SU-DHL-6 (cell line): Measurements from ENCODE around the gene C3.

Source experiments
- H2AFZ ChIP-seq: fragments of 200-600 bp; sonication (generic); 2 replicates; pipeline ENCODE4 v1.6.1; 2014; ENCODE audit warnings: low read depth, mild to moderate bottlenecking, moderate library complexity, mixed read lengths, antibody characterized with exemption, low read length; ENCODE audit not compliant: severe bottlenecking
- H3F3A ChIP-seq: fragments of 200-600 bp; shearing (Covaris generic); 2 replicates; pipeline ENCODE4 v1.6.0; 2016; ENCODE audit warnings: antibody characterized with exemption, mild to moderate bottlenecking; ENCODE audit not compliant: insufficient read depth
- H3K27ac ChIP-seq: fragments of 200-600 bp; sonication (generic); 2 replicates; pipeline ENCODE4 v1.5.1; 2016; ENCODE audit warnings: low read depth, mild to moderate bottlenecking, low read length, moderate library complexity, mixed read lengths
- H3K27me3 ChIP-seq: fragments of 200-600 bp; sonication (generic), shearing (Covaris generic); 2 replicates; pipeline ENCODE4 v1.6.0; 2014; ENCODE audit warnings: mild to moderate bottlenecking, low read length
- H3K36me3 ChIP-seq: fragments of 200-600 bp; sonication (generic); 2 replicates; pipeline ENCODE4 v1.6.1; 2014; ENCODE audit warnings: mild to moderate bottlenecking, low read length, mixed read lengths
- H3K4me2 ChIP-seq: fragments of 300-600, 200-600 bp; shearing (Covaris generic), sonication (generic); 2 replicates; pipeline ENCODE4 v1.6.0; 2014; ENCODE audit warnings: low read length, low read depth, mild to moderate bottlenecking; ENCODE audit not compliant: poor library complexity, severe bottlenecking
- H3K4me3 ChIP-seq: fragments of 200-600 bp; sonication (generic); 2 replicates; pipeline ENCODE4 v1.5.1; 2014; ENCODE audit warnings: antibody characterized with exemption, low read length, mild to moderate bottlenecking, mixed read lengths; ENCODE audit not compliant: insufficient read depth, poor library complexity, severe bottlenecking
- H3K79me2 ChIP-seq: fragments of 200-600 bp; sonication (generic); 2 replicates; pipeline ENCODE4 v1.6.1; 2014; ENCODE audit warnings: mild to moderate bottlenecking, low read length, moderate library complexity; ENCODE audit not compliant: insufficient read depth
- H3K9ac ChIP-seq: fragments of 200-600 bp; sonication (generic); 2 replicates; pipeline ENCODE4 v1.7.0; 2014; ENCODE audit warnings: mild to moderate bottlenecking, low read length
- H3K9me2 ChIP-seq: fragments of 200-600 bp; sonication (generic); replicated peaks from 2 replicates; pipeline ENCODE4 v1.6.1; 2014; ENCODE audit warnings: low read length; ENCODE audit not compliant: insufficient read depth
- H3K9me3 ChIP-seq: fragments of 200-600 bp; sonication (generic); 2 replicates; pipeline ENCODE4 v1.6.1; 2014; ENCODE audit warnings: low read length, mixed read lengths; ENCODE audit not compliant: insufficient read depth
- H4K20me1 ChIP-seq: fragments of 200-600 bp; sonication (generic); 2 replicates; pipeline ENCODE4 v1.6.1; 2014; ENCODE audit warnings: low read depth, mild to moderate bottlenecking, antibody characterized with exemption, low read length, moderate library complexity, mixed read lengths
- EZH2phosphoT487 ChIP-seq: fragments of 200-600 bp; sonication (generic), shearing (Covaris generic); conservative IDR thresholded peaks from 2 replicates; pipeline ENCODE4 v1.6.1; 2018; ENCODE audit warnings: mild to moderate bottlenecking, antibody characterized with exemption, low read length, moderate library complexity, mixed read lengths
- TF ChIP-seq, protein P1 (sequence below): fragments of 200-600 bp; sonication (generic); IDR thresholded peaks from one replicate; pipeline ENCODE4 v1.5.1; 2017; ENCODE audit warnings: antibody characterized with exemption, mild to moderate bottlenecking, low read length, moderate library complexity; ENCODE audit not compliant: insufficient read depth, poor library complexity, severe bottlenecking

The C3 gene

DNA sequence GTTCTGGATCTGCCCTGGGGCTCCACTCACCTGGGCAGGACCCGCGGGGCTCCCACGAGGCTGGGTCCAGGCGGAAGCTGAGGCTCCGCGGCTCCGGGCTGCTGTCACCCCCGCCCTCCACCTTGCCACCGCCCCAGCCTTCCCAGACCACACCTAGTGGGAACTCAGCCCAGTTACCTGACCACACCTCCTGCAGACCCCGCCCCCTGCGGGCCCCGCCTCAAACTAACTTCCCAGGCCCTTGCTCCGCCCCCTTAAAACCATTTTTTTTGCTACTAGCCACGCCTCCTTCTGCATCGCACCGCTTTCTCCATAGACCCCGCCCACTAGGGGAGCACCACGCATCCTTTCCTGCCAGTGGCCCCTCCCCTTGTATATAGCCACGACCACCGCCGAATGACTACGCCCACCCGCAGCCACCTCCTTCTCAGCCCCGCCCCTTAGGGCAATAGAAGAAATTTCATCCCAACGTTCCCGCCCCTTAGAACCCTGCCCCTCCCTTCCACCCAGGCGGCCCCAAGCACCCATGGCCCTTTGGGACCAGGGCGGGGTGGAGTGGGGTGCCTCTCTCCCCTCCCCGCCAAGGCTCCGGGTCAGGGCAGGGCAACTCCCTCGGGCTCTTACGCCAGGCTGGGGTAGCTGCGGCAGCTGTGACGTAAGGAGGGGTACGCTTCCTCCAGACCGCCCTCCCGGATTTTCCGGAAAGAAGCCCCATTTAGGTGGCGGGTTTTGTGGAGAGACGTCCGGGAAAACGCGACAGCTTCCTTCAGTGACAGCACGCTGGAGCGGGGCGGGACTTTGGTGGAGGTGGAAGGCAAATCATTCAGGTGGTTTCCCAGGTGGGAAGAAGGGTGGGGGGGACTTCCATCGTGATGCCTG is 47.1 kb upstream of the C3 start, which contains the start of gene SH2D3A:
TSS of gene SH2D3A (minus strand) at position 79 of the 879 bp plus-strand sequence. CDS start 3,687 bp downstream, outside the sequence.
- no peaks in the 10 kb centered on the region for H4K20me1 ChIP-seq
- H3K9me3 ChIP-seq: no peaks in the 10 kb centered on the region
- TF ChIP-seq, protein P1, sequence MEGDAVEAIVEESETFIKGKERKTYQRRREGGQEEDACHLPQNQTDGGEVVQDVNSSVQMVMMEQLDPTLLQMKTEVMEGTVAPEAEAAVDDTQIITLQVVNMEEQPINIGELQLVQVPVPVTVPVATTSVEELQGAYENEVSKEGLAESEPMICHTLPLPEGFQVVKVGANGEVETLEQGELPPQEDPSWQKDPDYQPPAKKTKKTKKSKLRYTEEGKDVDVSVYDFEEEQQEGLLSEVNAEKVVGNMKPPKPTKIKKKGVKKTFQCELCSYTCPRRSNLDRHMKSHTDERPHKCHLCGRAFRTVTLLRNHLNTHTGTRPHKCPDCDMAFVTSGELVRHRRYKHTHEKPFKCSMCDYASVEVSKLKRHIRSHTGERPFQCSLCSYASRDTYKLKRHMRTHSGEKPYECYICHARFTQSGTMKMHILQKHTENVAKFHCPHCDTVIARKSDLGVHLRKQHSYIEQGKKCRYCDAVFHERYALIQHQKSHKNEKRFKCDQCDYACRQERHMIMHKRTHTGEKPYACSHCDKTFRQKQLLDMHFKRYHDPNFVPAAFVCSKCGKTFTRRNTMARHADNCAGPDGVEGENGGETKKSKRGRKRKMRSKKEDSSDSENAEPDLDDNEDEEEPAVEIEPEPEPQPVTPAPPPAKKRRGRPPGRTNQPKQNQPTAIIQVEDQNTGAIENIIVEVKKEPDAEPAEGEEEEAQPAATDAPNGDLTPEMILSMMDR: no peak
- TF ChIP-seq EZH2phosphoT487: no peak
- no peaks in the 10 kb centered on the region for H3K27me3 ChIP-seq
- H3K4me3 ChIP-seq: peak within 1 kb of the TSS; percentile 69
- H3K79me2 ChIP-seq: peaks cover 10% of the 10 kb centered on the region; the same call in 1 of the 2 replicates
- H3K4me2 ChIP-seq: peak within 1 kb of the TSS; percentile 84
- H3K36me3 ChIP-seq: no peaks in the 10 kb centered on the region
- no peaks in the 10 kb centered on the region for H3K9me2 ChIP-seq
- H2AFZ ChIP-seq: peak within 1 kb of the TSS; percentile 78
- H3F3A ChIP-seq: peaks cover 11% of the 10 kb centered on the region
- peak within 1 kb of the TSS; percentile 51 for H3K27ac ChIP-seq
- peak within 1 kb of the TSS; percentile 59 for H3K9ac ChIP-seq

DNA sequence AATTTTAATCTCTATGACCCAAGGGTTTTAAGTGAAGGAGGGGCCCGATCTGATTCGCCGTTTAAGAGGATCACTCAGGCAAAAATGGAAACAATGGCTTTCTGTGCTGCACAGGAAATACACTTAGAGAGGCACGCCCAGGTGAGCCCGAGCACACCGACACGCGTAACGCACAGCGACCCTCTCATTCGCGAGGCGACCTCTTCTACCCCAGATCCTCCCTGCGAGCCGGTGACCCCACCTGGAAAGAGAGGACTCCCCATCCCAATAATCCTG is 46.6 kb upstream of the C3 start:
- Histone ChIP-seq H3K4me2 (peak overlapping the region; percentile 84), H3K36me3 (no peaks in the 10 kb centered on the region), H3K27me3 (no peaks in the 10 kb centered on the region), H3K9me3 (no peaks in the 10 kb centered on the region), H2AFZ (peak overlapping the region; percentile 78), H3K9ac (peak overlapping the region; percentile 59), H3K9me2 (no peaks in the 10 kb centered on the region), H3K79me2 (peaks cover 9% of the 10 kb centered on the region; the same call in 1 of the 2 replicates), H3F3A (peaks cover 11% of the 10 kb centered on the region), H3K4me3 (peak overlapping the region; percentile 69), H4K20me1 (no peaks in the 10 kb centered on the region), H3K27ac (peak overlapping the region; percentile 48)
- TF ChIP-seq, protein P1: no peak
- TF ChIP-seq EZH2phosphoT487: no peak

DNA sequence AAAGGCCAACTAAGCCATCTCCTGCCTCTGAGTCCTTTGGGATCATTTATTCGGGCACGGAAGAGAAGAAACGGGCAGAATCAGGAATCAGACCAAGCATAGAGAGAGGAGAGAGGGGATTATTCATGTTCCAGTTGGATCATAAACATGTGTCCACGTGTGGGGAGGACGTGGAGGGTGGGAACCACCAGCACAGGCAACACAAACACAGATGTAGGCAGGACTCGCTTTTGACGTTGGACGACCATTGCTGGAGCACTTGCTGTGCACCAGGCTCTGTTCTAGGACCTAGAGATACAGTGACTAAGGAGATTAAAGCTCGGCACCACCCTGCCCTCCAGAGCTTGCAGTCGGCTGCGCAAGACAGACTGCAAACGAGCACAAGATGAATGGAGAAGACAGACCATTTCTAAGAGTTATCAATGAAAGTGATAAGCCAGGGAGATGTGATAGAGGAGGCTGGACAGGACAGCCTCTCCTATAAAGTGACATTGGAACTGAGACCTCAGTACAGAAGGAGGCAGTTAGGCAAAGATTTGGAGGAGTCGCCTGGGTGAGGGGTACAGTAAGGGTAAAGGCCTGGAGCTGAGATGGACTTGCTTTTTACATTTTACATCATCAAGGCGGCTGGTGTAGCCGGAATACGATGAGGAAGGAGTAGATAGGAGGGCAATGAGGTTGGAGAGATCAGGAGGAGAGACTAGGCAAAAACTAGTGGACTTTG is 46.1 kb upstream of the C3 start:
- Histone ChIP-seq H3K36me3 (no peaks in the 10 kb centered on the region), H3K79me2 (peaks cover 9% of the 10 kb centered on the region; the same call in 1 of the 2 replicates), H2AFZ (peak overlapping the region; percentile 78)

More for the DNA sequence above, 46.1 kb upstream of the C3 start:
- TF ChIP-seq, protein P1: no peak
- no peak for TF ChIP-seq EZH2phosphoT487
- no peaks in the 10 kb centered on the region for H3K27me3 ChIP-seq
- peak overlapping the region; percentile 84 for H3K4me2 ChIP-seq
- H3F3A ChIP-seq: peaks cover 11% of the 10 kb centered on the region
- peak overlapping the region; percentile 59 for H3K9ac ChIP-seq
- H3K27ac ChIP-seq: peak overlapping the region; percentile 48
- H3K9me3 ChIP-seq: no peaks in the 10 kb centered on the region
- H3K4me3 ChIP-seq: peak overlapping the region; percentile 69
- no peaks in the 10 kb centered on the region for H4K20me1 ChIP-seq
- no peaks in the 10 kb centered on the region for H3K9me2 ChIP-seq
